HG03520 (cell line): ENCODE data around the gene EFCAB6.

Source experiments
- ATAC-seq: cut with Tn5 transposase; IDR thresholded peaks from one replicate; pipeline ENCODE4 v1.9.1; 2021; ENCODE audit warnings: mild to moderate bottlenecking, moderate library complexity; ENCODE audit not compliant: unreplicated experiment

Gene EFCAB6

GRCh38 chr22:43831561-43832392, 19.7 kb upstream of the EFCAB6 start:
- no peak for ATAC-seq

GRCh38 chr22:43830931-43831560, 18.9 kb upstream of the EFCAB6 start:
- no peak for ATAC-seq

GRCh38 chr22:43829904-43830851, 18.1 kb upstream of the EFCAB6 start:
- ATAC-seq: no peak

- no peak for ATAC-seq
Measured at GRCh38 chr22:43828998-43829782, 17.1 kb upstream of the EFCAB6 start.

- no peak for ATAC-seq
Measured at GRCh38 chr22:43828725-43828997, 16.6 kb upstream of the EFCAB6 start.

- no peak for ATAC-seq
Measured at GRCh38 chr22:43827926-43828724, 16.0 kb upstream of the EFCAB6 start.

GRCh38 chr22:43827003-43827735, 15.1 kb upstream of the EFCAB6 start:
- ATAC-seq: no peak

GRCh38 chr22:43826142-43827002, 14.3 kb upstream of the EFCAB6 start:
- no peak for ATAC-seq

GRCh38 chr22:43825651-43826050, 13.5 kb upstream of the EFCAB6 start:
- ATAC-seq: no peak

- no peak for ATAC-seq
Measured at GRCh38 chr22:43824724-43825420, 12.8 kb upstream of the EFCAB6 start.

GRCh38 chr22:43823911-43824665, 12.0 kb upstream of the EFCAB6 start:
- no peak for ATAC-seq

GRCh38 chr22:43823353-43823908, 11.3 kb upstream of the EFCAB6 start:
- ATAC-seq: no peak

GRCh38 chr22:43821606-43822425, 9.7 kb upstream of the EFCAB6 start:
- ATAC-seq: no peak

- ATAC-seq: no peak
Measured at GRCh38 chr22:43820651-43821305, 8.7 kb upstream of the EFCAB6 start.

GRCh38 chr22:43819931-43820640, 8.0 kb upstream of the EFCAB6 start:
- no peak for ATAC-seq
